AG20443 (cell line): ENCODE data around the gene NBAS.
"Not testable (repeated sequence)": the region's sequence is repeated elsewhere in the genome, so short reads cannot be mapped to it uniquely, and the experiment has no call there.

Source experiments
- DNase-seq: peaks from one replicate; pipeline ENCODE4 v3.0.0; 2012; ENCODE audit warnings: low spot score, mixed read lengths

Gene NBAS

DNA sequence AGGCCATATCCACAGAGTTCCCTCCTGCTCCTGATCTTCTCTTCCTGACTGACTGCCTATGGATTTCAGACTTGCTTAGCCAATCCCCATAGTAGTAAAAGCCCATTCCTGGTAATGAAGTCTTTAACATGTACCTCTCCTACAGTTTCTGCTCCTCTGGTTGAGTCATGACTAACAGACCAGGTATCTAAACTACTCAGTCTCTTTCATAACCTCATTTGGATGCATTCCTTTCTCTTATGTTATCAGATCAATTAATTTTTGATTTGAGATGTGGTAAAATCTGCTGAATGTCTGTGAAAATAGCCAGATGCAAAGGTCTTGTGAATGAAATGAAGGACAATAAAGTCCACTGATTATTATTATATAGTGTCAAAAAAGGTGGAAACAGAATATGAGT, 198.0 kb downstream of the NBAS start:
- peak; percentile 16 for DNase-seq

DNA sequence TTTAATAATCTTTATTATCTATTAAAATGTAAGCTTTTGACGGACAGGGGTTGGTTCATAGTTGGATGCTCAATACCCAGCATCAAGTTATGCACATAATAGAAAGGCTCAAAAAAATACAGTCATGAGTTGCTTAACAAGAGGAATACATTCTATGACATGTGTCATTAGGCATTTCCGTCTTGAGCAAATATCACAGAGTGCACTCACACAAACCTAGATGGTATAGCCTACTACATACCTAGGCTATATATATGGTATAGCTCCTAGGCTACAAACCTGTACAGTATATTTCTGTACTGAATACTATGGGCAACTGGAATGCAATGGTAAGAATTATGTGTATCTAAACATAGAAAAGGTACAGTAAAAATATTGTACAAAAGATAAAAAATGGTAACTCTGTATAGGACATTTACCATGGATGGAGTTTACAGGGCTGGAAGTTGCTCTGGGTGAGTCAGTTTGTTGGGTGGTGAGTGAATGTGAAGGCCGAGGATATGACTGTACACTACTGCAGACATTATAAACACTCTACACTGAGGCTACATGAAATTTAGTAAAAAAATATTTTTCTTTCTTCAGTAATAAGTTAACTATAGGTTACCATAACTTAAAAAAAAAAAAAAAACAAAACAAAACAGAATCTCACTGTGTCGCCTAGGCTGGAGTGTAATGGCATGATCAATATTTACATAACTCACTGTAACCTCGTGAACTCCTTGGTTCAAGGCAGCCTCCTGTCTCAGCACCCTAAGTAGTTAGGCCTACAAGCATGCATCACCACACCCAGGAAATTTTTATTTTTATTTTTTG, 201.2 kb downstream of the NBAS start:
- peak; percentile 64 for DNase-seq

DNA sequence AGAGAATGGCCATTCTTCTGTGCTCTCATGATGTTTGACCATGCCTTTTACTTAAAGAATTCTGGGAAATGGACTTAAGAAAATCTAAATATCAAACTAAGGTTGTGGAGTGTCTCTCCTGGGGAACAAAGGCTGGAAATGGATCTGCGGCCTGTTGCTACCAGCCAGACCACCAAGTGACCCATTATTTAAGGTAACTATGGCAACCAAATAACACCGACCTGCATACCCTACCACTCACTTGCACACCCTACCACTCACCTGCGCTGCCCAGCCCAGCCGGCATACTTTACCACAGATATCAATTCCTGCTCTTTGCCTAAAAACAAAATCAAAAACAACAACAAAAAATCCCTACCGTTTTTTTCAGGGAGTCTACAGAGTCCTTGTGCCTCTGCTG, 203.2 kb downstream of the NBAS start:
- DNase-seq, result no peak

DNA sequence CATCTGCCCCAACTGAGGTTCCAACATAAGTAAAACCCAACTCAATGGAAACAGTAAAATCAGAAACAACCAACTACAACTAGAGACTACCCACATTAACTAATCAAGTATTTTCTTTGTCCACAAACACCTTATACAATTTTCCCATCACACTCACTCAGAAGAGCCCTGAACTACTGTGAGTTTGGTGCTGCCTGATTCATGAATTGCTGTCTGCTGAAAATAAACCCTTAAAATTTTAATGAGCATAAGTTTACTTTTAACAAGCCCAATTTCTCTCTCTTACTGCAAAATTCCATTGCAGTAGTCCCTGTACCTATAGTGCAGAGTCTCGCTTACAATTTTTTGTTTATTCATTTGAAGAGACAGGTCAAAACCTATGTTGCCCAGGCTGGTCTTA, 203.9 kb downstream of the NBAS start:
- DNase-seq, result no peak

DNA sequence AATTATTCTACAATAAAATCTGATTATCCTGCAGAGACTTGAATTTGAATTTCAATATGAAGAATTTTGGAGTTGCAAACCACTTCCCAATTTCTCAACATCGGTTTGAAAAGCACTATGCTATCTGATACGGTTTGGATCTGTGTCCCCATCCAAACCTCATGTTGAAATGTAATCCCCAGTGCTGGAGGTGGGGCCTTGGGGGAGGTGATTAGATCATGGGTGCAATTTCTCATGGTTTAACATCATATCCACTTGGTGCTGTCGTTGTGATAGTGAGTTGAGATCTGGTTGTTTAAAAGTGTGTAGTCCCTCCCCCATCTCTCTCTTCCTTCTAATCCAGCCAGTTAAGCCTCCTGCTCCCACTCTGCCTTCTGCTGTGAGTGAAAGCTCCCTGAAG, 205.7 kb downstream of the NBAS start:
- DNase-seq, result no peak

DNA sequence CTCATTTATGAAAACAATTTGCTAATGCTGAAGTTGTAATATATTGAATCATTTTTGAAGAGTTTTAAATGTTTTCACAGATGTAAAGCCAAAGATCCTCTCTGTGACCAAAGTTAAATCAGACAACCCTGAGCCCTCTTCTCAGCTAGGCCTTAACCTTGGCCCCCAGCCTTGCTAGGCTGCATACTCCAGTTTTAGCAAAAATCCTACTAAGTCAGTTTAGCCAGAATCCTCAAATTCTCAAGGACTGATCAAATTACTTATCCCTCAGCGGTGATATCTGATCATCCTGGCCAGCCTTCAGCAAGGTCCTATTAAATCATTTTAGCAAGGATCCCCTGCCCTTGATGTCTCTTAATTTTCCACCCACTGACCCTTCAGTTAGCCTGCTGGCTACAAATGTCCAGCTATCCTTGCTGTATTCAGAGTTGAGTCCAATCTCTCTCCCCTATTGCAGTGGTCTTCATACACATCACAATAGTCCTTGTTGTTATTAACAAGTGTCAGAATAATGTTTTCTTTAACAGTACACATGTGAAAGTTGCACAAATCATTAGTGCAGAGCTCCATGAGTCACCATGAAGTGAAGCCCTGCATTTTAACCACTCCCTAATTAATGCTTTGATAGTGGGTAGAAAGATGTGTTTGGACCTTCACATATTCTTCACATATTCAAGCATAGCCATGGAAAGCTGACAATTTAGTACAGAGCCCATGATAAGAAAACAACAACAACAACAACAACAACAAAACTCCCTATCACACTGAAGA, 206.4 kb downstream of the NBAS start:
- no peak for DNase-seq

DNA sequence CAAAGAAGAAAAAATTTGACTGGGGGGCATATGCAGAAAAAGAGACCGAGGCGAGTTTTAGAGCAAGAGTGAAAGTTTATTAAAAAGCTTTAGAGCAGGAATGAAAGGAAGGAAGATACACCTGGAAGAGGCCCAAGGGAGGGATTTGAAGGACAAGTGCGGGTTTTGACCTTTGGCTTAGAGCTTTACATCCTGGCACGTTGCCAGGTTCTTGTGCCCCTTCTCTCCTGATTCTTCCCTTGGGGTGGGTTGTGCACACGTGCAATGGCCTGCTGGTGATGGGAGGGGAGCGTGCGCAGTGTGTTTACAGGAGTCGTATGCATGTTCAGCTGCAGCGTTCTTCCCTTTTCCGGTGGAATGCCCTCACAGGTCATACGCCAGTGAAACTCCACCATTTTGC, 208.8 kb downstream of the NBAS start:
- DNase-seq, result no peak

DNA sequence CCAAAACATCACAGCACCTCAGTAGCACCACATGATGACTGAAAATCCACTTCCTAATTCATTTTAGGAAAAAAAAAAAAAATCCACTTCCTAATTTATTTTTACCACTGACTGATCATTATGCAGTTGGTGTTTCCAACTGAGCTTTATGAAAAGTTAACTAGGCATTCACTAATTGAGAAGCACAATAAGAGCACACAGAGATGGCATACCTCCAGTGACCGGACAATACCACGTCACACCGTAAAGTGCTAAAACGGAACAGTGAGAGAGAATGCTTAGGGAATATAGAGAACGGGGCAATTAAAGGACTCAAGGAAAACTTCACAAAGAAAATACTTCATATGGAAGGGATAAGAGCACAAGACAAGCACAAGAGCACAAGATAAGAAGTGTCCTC, 212.5 kb downstream of the NBAS start:
- no peak for DNase-seq

DNA sequence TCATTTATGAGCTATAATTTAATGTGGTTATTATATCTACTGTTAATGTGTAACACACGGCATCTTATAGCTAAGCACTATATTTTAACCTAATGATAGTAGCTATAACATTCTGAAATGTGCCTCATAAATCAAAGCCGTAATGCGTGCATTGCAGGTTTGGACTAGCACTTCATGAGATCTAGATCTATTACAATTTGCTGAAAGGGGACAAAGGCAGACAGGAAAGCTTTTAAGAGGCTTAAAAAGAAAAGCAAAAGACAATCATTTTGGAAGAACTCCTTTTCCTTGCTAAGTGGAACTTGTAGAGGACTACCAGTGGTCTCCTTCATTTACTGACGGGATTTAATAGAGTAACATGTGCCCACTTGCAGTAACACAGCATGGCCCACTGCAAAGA, 213.1 kb downstream of the NBAS start:
- no peak for DNase-seq

DNA sequence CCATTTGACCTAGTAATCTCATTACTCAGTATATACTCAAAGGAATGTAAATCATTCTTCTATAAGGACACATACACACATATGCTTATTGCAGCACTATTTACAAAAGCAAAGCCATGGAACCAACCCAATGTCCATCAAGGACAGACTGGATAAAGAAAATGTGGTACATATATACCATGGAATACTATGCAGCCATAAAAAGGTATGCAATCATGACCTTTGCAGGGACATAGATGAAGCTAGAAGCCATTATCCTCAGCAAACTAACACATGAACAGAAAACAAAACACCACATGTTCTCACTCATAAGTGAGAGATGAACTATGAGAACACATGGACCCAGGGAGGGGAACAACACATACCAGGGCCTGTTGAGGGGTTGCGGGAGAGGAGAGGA, 214.5 kb downstream of the NBAS start:
- no peak for DNase-seq

DNA sequence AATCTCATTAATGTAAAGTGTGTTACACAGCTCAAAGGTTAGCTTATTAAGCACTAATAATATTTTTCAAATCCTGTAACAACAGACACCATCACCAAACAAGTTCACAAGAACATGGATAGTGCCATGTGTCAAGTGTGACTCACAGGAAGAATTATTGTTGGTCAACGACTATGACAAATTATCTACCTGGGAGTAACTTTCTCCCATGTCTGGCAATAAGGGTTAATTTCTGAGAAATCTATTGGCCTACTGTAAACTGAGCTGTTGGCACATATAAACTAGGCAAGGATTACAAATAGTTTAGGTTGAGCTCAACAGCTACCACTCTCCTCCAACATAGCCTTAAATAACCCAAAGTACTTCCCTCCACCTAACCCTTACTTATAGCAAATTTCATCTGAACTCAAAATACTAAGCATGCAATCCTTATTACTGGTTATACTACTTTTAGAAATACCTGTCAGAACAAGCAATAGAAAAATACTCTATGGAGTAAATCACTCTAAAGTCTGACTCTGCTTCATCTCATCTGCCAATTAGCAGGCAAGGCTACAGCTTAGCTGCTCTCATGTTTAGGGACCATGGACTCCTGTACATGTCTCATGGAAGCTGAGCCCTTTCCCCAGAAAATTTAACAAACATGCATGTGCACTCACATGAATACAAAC, 223.0 kb downstream of the NBAS start:
- DNase-seq, result no peak

DNA sequence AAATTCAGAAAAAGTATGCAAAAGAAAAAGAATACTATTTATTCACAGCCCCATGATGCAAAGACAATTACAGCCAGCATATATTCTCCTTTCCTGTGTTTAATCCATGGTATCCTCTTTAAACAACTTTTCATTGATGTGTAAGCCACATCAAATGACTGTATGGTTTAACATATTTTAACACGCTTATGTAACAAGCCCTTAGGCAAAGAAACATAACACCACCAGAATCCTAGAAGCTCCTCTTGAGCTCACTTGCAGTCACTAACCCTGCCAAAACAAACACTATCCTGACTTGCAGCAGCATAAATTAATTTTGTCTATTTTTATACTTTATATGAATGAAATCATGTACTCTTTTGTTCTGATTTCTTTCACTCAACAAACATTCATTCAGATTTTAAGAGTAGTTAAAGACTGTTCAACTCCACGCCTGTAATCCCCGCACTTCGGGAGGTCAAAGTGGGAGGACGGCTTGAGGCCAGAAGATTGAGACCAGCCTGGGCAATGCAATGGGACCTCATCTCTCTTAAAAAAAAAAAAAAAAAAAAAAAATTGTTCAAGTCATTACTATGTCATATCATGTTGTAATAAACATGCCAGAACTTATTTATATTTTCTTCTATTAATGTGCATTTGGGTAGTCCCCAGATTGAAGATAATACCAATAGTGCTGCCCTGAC, 226.3 kb downstream of the NBAS start:
- DNase-seq, result peak; percentile 23

DNA sequence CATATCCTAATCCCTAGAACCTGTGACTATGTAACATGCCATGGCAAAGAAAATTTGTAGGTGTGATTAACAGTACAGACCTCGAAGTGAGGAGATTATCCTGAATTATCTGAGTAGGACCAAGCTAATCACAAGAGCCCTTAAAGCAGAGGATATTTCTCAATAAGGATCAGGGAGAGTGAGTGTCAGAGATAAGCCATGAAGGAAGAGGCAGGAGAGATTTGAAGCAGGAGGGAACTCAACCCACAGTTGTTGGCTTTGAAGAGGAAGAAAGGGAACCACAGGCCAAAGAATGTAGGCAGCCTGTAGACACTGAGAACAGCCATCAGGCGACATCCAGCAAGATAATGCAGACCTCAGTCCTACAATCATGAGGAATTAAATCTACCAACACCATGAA, 229.3 kb downstream of the NBAS start:
- no peak for DNase-seq

DNA sequence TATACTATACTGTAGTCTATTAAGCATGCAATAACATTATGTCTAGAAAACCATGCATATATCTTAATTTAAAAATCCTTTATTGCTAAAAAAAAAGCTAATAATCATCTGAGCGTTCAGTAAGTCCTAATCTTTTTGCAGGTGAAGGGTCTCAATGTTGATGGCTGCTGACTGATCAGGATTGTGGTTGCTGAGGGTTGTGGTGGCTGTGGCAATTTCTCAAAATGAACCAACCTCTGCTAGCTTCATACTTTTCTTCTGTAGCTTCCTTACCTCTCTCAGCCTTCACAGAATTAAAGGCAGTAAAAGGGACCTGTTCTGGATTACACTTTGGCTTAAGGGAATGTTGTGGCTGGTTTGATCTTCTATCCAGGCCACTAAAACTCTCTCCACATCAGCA, 235.8 kb downstream of the NBAS start:
- DNase-seq, result no peak

DNA sequence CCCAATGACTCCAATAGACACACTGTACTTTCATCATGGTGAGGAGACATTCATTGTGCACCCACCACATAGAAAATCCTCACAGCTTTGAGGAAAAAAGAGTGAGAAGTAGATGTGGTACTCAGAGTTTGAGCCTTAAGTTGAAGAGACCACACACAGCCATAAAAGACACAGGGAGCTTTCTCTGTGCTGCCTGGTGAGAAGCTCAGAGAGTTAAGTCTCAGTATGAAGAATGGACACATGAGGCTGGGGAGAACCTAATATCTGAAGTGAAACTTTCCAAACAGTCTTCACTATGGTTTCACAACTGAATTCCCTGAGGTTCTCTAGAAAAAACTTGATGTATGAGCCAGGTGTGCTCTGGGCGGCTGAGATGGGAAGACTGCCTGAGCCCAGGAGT, 237.9 kb downstream of the NBAS start:
- DNase-seq, result no peak

DNA sequence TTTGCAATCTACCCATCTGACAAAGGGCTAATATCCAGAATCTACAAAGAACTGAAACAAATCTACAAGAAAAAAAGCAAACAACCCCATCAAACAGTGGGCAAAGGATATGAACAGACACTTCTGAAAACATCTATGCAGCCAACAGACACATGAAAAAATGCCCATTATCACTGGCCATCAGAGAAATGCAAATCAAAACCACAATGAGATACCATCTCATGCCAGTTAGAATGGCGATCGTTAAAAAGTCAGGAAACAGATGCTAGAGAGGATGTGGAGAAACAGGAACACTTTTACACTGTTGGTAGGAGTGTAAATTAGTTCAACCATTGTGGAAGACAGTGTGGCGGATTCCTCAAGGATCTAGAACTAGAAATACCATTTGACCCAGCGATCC, 239.7 kb downstream of the NBAS start:
- DNase-seq, result not testable (repeated sequence)

DNA sequence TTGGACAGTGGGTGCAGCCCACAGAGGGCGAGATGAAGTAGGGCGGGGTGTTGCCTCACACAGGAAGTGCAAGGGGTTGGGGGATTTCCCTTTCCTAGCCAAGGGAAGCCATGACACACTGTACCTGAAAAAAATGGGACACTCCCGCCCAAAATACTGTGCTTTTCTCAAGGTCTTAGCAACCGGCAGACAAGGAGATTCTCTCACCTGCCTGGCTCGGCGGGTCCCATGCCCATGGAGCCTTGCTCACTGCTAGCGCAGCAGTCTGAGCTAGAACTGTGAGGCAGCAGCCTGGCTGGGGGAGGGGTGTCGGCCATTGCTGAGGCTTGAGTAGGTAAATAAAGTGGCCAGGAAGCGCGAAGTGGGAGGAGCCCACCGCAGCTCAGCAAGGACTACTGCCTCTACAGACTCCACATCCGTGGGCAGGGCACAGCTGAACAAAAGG, 244.7 kb downstream of the NBAS start:
- DNase-seq, result no peak

DNA sequence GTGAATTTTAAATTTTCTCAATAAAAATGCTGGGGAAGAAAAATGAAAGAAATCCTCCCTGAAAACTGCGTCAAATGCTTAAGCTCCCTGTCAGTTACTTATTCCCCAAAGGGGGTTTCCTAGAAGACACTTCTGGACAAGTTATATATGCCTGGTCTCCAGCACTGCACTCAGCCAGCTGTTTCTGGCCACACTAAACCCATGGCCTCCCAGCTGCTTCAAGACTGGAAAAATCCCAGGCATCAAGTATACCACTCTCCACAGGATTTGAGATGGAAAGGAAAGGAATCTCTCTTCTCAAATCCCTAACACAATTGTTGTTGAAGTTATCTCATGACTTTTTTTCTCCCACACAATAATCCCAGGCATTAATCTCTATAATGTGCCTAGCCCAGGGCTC, 245.7 kb downstream of the NBAS start:
- DNase-seq, result no peak

DNA sequence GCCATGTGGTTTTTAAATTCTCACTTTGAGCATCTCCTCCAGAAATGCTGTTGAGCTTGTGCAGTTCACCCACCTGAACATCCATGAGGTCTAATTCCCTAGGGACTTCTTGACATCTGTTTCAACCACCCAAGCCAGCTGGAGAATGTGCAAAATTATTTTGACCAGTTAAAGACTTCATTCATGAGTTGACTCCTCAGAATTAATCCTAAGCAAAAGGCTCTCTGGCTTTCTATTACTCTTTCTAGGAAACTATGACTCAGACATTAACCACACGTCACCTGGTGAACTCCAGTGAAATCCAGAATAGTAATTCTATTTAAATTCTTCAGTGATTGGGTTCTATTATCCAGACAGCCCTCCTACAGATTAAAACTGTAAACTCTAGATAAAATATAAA, 247.5 kb downstream of the NBAS start:
- DNase-seq, result peak; percentile 14

DNA sequence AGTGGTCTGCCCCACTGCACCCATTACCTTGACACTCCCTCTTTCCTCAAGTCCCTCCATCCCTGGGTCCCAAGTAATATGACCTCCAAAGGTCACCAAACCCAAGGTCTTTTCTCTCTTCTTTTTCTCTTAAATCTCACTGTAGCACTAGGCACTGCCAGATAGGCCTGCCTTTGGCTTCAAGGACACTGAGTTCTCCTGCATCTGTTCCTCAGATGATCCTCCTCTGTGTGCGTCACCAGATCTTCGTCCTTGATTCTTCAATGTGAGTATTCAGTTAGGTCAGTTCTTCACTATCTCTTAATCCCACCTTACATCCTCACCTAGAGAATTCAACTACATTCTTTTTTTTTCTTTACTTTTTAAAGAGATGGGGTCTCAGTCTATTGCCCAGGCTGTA, 249.2 kb downstream of the NBAS start:
- DNase-seq, result no peak

DNA sequence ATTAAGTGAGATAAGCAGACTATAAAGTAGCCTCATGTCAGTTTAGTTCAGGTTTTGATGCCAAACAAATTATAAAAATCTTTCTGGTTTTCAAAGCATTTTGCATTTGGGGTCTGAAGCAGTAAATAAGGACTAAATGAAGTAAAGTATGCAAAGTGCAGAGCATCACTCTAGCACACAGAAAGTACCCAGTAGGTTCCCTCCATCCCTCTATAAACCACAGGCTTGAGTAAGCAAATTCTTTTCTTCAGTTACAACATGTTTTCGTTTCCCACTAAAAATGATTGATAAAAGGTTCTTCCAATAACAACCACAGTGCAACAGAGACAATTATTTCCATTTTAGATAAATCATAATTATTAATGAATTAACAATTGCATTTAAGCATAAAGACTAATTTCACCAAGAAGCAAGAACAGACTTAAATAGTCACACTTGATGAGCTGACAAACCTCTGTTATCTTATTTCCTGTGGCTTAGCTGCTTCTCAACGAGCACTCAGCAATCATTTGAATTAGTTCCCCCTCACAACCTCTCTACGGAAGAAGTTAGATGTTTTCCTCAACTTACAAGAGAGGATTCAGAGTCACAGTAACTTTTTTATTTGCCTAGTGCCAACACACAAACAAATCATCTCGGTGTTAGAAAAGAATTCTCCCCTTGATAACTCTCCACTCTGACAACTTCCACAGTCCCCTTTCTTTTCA, 249.8 kb downstream of the NBAS start:
- no peak for DNase-seq

DNA sequence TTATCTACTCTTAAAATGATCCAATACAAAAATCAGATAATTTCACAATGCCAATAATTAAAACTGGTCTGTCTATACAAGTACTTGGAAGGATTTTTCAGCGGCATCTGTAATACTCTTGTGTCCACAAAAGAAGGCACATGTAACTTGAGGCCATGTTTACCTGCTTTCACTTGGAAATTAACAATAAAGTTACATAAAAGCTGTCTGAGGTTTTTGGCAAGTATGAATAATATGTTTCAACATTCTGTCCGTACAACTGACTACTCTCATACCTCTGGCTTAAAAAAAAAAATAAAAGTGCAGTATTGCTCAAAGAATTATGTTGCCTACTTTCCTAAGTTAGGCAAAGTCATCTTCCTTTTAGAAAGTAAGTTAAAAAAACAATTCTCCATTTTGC, 253.6 kb downstream of the NBAS start:
- no peak for DNase-seq
